GM20000 (cell line): Measurements from ENCODE around the gene PVR.

Experiments used
- DNase-seq: peaks from one replicate; pipeline ENCODE4 v3.0.0; 2012; ENCODE audit warnings: low spot score
- TF ChIP-seq, protein P1 (sequence below): IDR thresholded peaks from 2 replicates; pipeline ENCODE4 v1.5.1; 2012; ENCODE audit warnings: mild to moderate bottlenecking, control low read depth; ENCODE audit errors: extremely low read depth, missing control alignments

Gene PVR

DNA sequence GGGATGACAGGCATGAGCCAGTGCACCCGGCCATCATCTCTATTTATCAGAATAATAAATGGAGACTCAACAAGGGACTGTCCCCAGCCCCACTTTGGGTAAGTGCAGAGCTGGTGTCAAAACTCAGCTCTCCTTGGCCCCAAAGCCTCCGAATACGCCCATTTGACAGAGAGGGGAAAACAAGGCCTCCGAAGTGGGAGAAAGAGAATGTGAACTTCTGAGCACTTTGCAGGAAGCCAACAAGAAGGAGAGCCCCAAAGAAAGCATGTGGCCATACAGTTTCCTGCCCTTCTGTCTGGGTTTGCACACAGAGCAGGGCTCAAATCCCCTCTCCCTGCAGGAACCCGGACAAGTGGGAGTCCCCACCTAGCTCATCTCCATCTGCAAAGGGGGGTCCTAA, 56.8 kb downstream of the PVR start:
- TF ChIP-seq, protein P1, sequence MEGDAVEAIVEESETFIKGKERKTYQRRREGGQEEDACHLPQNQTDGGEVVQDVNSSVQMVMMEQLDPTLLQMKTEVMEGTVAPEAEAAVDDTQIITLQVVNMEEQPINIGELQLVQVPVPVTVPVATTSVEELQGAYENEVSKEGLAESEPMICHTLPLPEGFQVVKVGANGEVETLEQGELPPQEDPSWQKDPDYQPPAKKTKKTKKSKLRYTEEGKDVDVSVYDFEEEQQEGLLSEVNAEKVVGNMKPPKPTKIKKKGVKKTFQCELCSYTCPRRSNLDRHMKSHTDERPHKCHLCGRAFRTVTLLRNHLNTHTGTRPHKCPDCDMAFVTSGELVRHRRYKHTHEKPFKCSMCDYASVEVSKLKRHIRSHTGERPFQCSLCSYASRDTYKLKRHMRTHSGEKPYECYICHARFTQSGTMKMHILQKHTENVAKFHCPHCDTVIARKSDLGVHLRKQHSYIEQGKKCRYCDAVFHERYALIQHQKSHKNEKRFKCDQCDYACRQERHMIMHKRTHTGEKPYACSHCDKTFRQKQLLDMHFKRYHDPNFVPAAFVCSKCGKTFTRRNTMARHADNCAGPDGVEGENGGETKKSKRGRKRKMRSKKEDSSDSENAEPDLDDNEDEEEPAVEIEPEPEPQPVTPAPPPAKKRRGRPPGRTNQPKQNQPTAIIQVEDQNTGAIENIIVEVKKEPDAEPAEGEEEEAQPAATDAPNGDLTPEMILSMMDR = no peak
- DNase-seq = no peak

DNA sequence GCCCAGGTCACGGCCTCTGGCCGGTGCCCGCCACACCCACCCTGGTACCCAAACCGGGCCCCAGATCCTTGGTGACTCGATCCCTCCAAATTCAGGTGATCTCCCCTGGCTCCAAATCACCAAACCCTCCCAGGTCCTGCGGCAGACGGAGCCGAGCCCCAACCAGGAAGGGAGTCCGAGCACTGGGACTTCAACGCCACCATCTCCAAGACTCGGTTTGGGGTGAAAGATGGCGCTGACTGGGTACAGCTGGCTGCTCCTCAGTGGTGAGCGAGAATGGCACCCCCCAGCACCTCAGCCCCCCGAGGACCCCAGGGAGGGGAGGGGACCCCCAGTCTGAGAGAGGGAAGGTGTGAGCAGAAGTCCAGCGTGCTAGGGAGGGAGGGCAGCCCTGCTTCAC, 57.5 kb downstream of the PVR start:
- TF ChIP-seq, protein P1 = no peak
- DNase-seq = no peak

DNA sequence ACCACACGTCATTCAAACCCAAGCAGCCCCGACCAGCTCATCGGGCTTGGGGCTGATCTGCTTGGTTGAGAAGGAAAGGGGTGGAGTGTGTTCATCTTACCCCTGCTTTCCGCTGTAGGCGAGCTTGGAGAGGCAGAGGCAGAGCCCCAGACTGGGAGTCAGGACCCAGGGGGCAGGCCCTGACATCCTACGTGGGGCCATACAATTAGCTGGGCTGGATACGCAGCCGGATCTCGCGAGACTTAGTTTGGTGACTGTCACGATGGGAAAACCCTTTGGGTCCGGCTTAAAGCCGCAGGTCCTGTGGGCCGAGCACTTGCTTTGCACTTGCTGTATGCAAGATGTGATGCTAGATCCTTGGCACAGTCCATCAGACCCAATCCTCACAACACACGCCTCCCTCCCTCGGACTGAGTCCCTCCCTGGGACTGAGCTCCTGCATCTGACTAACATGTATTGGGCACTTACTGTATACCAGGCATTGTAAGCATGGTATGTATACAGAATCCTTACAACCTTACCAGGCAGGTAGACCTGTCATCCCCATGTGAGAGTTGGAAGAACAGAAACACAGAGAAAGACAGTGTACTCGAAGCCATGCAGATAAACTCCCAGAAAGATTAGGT, 59.0 kb downstream of the PVR start:
- TF ChIP-seq, protein P1 = no peak
- no peak for DNase-seq

DNA sequence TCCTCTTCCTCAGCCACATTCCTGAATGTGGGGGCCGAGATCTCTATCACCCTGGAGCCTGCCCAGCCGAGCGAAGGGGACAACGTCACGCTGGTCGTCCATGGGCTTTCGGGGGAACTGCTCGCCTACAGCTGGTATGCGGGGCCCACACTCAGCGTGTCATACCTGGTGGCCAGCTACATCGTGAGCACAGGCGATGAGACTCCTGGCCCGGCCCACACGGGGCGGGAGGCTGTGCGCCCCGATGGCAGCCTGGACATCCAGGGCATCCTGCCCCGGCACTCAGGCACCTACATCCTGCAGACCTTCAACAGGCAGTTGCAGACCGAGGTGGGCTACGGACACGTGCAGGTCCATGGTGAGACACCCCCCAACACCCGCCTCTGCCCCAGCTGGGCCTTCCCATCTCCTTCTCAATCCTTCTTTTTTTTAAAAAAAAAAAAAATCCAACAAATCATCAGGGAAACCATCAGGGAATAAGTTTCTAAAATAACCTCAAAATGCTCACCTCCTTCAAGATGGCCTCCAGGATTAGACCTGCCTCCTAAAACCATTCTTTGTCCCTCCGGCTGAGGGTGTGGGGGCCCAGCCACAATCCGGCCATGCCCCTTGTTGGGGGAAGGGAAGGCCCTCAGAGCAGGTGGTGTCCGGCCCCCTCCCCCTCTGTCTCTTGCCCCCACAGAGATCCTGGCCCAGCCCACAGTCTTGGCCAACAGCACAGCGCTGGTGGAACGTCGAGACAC, 59.8 kb downstream of the PVR start:
- no peak for DNase-seq
- TF ChIP-seq, protein P1 = no peak

- TF ChIP-seq, protein P1 = no peak
- DNase-seq = no peak
Measured at GRCh38 chr19:44704982-44705381, 61.3 kb downstream of the PVR start.

DNA sequence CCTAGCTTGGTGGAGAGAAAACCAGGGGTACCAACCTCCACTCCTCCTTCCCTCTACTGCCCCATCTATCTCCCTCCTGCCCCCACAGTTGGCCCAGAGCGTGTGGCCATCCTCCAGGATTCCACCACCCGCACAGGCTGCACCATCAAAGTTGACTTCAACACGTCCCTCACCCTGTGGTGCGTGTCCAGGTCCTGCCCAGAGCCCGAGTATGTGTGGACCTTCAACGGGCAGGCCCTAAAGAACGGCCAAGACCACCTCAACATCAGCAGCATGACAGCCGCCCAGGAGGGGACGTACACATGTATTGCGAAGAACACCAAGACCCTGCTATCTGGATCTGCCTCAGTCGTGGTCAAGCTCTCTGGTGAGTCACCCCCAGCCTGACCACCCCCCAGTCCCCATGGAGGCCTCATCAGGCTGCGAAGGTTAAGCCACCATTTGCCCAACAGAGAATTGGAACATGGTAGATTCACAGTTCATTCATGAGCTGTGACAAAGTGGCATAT, 61.8 kb downstream of the PVR start:
- TF ChIP-seq, protein P1 = no peak
- DNase-seq = no peak

DNA sequence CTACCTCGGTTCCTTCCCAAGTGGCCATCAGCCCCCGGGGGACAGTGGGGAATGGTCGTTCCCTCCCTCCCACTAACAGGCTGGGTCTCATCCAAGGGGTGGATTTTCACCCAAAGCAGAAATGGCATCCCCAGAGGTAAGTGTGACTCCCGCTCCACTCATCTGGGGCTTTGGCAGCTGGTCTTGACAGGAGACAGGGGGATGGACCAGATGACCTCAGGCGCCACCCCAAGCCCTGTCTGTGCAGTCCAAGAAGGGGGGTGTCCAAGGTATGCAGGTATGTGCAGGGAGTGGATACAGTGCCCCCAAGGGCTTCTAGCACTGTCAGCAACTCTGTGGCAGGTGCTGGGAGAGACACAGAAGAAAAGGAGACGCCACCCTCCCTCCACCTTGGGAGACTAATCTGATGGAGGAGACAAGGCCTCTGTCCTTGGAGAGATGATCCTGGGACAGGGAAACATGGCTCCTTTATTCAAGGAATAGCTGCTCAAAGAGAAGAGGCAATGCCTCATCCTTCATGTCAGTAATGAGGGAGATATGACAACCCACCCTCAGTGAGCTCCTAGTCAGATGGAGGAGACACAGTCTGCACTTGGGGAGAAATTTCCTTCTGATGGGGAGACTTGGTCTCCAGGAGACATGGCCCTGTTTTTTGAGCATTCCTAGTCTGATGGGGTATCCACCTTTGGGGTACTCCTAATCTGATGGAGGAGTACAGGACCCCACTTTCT, 63.0 kb downstream of the PVR start:
- DNase-seq = no peak
- TF ChIP-seq, protein P1 = no peak
